Nephron progenitor cell (in vitro differentiated cells): ENCODE data around the gene LRRC7.

Source experiments
- DNase-seq: peaks from one replicate; pipeline ENCODE4 v3.0.0; 2021
- H3K27ac Mint-ChIP-seq: 2 replicates; pipeline ENCODE4 v1.8.0; 2021; ENCODE audit warnings: mild to moderate bottlenecking, moderate library complexity, mixed read lengths
- H3K27me3 Mint-ChIP-seq: 2 replicates; pipeline ENCODE4 v1.8.0; 2021; ENCODE audit warnings: mild to moderate bottlenecking, low read depth, mixed read lengths; ENCODE audit not compliant: poor library complexity
- H3K36me3 Mint-ChIP-seq: 2 replicates; pipeline ENCODE4 v1.8.0; 2021; ENCODE audit warnings: low read depth, mixed read lengths
- H3K4me1 Mint-ChIP-seq: 2 replicates; pipeline ENCODE4 v1.8.0; 2021; ENCODE audit warnings: mixed read lengths
- H3K4me3 Mint-ChIP-seq: 2 replicates; pipeline ENCODE4 v1.8.0; 2021; ENCODE audit warnings: mild to moderate bottlenecking, moderate library complexity, mixed read lengths
- H3K9me3 Mint-ChIP-seq: 2 replicates; pipeline ENCODE4 v1.8.0; 2021; ENCODE audit warnings: mild to moderate bottlenecking, moderate library complexity, mixed read lengths
- TF ChIP-seq, protein P1 (sequence below): fragments of 200-600 bp; sonication (generic); IDR thresholded peaks from 2 replicates; pipeline ENCODE4 v1.5.0; 2021; ENCODE audit warnings: antibody characterized with exemption

Gene LRRC7

DNA sequence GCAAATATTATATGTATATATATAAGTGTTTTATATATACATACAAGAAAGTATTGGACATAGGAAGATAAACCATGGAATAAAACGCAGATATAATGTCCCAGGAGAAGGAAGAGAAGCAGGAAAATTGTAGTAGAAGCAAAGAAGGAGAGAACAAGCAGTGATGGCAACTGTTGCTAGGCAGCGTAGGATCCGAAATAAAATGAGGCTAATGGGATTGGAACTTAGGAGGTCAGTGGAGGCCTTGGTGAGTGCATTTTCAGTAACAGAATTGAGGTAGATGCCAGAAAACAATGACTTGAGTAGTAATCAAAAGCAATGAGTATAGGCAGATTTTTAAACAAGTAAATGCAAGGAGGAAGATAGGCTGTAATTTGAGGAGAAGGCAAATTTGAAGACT, 265.8 kb downstream of the LRRC7 start:
- Mint-ChIP-seq H3K4me3 (no peak overlapping the region), H3K36me3 (no peaks in the 10 kb centered on the region), H3K4me1 (no peaks in the 10 kb centered on the region), H3K27me3 (peaks cover 4% of the 10 kb centered on the region), H3K27ac (peak overlapping the region; percentile 4), H3K9me3 (no peaks in the 10 kb centered on the region)
- no peak for DNase-seq
- TF ChIP-seq, protein P1, sequence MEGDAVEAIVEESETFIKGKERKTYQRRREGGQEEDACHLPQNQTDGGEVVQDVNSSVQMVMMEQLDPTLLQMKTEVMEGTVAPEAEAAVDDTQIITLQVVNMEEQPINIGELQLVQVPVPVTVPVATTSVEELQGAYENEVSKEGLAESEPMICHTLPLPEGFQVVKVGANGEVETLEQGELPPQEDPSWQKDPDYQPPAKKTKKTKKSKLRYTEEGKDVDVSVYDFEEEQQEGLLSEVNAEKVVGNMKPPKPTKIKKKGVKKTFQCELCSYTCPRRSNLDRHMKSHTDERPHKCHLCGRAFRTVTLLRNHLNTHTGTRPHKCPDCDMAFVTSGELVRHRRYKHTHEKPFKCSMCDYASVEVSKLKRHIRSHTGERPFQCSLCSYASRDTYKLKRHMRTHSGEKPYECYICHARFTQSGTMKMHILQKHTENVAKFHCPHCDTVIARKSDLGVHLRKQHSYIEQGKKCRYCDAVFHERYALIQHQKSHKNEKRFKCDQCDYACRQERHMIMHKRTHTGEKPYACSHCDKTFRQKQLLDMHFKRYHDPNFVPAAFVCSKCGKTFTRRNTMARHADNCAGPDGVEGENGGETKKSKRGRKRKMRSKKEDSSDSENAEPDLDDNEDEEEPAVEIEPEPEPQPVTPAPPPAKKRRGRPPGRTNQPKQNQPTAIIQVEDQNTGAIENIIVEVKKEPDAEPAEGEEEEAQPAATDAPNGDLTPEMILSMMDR = no peak

DNA sequence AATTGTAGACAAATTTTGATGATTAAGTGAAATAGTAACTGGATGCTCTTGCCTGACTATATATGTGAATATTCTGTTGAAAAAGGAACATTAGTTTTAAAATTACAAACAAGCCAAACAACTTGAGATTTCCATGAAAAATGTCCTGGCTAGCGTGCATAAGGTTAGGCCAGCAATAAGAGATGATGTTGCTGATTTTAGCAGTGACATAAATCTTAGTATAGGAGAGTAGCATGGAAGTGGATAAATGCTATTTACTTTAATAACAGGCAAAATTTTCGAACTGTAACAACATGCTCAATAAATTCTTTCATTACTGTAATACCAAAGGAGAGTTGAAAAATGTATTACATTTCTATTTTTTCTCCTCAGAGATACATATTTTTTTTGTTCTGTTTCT, 266.6 kb downstream of the LRRC7 start:
- no peak for DNase-seq
- TF ChIP-seq, protein P1 = no peak
- H3K4me1 Mint-ChIP-seq = no peaks in the 10 kb centered on the region
- no peak overlapping the region for H3K4me3 Mint-ChIP-seq
- H3K9me3 Mint-ChIP-seq = no peaks in the 10 kb centered on the region
- H3K36me3 Mint-ChIP-seq = no peaks in the 10 kb centered on the region
- H3K27ac Mint-ChIP-seq = no peak overlapping the region
- H3K27me3 Mint-ChIP-seq = peaks cover 4% of the 10 kb centered on the region

- Mint-ChIP-seq H3K4me3 (no peak overlapping the region), H3K27me3 (peaks cover 4% of the 10 kb centered on the region)
- no peak for DNase-seq
These were observed 268.2 kb downstream of the LRRC7 start for GRCh38 chr1:69835955-69836354.

GRCh38 chr1:69836971-69837636, 269.4 kb downstream of the LRRC7 start:
- Mint-ChIP-seq H3K27me3 (peaks cover 6% of the 10 kb centered on the region), H3K4me3 (no peak overlapping the region), H3K9me3 (no peaks in the 10 kb centered on the region), H3K4me1 (no peaks in the 10 kb centered on the region), H3K36me3 (no peaks in the 10 kb centered on the region), H3K27ac (no peak overlapping the region)
- DNase-seq = no peak
- TF ChIP-seq, protein P1 = no peak

More at GRCh38 chr1:69835955-69836354, 268.2 kb downstream of the LRRC7 start:
- TF ChIP-seq, protein P1 = no peak
- H3K27ac Mint-ChIP-seq = no peak overlapping the region
- H3K9me3 Mint-ChIP-seq = no peaks in the 10 kb centered on the region
- no peaks in the 10 kb centered on the region for H3K36me3 Mint-ChIP-seq
- no peaks in the 10 kb centered on the region for H3K4me1 Mint-ChIP-seq

- no peak overlapping the region for H3K4me3 Mint-ChIP-seq
- no peaks in the 10 kb centered on the region for H3K4me1 Mint-ChIP-seq
- peaks cover 4% of the 10 kb centered on the region for H3K27me3 Mint-ChIP-seq
- DNase-seq = no peak
- TF ChIP-seq, protein P1 = no peak
- H3K27ac Mint-ChIP-seq = no peak overlapping the region
- H3K9me3 Mint-ChIP-seq = no peaks in the 10 kb centered on the region
- no peaks in the 10 kb centered on the region for H3K36me3 Mint-ChIP-seq
These were observed 274.6 kb downstream of the LRRC7 start for GRCh38 chr1:69842326-69842725.

GRCh38 chr1:69845655-69846054, 277.9 kb downstream of the LRRC7 start:
- H3K9me3 Mint-ChIP-seq = no peaks in the 10 kb centered on the region
- H3K27me3 Mint-ChIP-seq = peaks cover 4% of the 10 kb centered on the region
- no peak overlapping the region for H3K27ac Mint-ChIP-seq
- TF ChIP-seq, protein P1 = no peak
- no peaks in the 10 kb centered on the region for H3K4me1 Mint-ChIP-seq
- DNase-seq = no peak
- H3K36me3 Mint-ChIP-seq = no peaks in the 10 kb centered on the region
- H3K4me3 Mint-ChIP-seq = no peak overlapping the region
